GM21526 (cell line): ENCODE measurements around the gene RALGPS1.

ENCODE experiments used
- ATAC-seq: cut with Tn5 transposase; IDR thresholded peaks from one replicate; pipeline ENCODE4 v1.9.1; 2021; ENCODE audit warnings: moderate library complexity; ENCODE audit not compliant: unreplicated experiment, low FRiP score

The RALGPS1 gene, protein sequence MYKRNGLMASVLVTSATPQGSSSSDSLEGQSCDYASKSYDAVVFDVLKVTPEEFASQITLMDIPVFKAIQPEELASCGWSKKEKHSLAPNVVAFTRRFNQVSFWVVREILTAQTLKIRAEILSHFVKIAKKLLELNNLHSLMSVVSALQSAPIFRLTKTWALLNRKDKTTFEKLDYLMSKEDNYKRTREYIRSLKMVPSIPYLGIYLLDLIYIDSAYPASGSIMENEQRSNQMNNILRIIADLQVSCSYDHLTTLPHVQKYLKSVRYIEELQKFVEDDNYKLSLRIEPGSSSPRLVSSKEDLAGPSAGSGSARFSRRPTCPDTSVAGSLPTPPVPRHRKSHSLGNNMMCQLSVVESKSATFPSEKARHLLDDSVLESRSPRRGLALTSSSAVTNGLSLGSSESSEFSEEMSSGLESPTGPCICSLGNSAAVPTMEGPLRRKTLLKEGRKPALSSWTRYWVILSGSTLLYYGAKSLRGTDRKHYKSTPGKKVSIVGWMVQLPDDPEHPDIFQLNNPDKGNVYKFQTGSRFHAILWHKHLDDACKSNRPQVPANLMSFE

GRCh38 chr9:126914458-126915280, at the start of gene RALGPS1:
RALGPS1 (plus strand) TSS chr9:126914782; CDS start chr9:126962290, 47,508 bp downstream.
- ATAC-seq: peak; percentile 92

- ATAC-seq: no peak
These were observed 45.2 kb upstream of the RALGPS1 start for GRCh38 chr9:126869368-126869767.

- ATAC-seq: no peak
These were observed 42.1 kb upstream of the RALGPS1 start for GRCh38 chr9:126872516-126872915.

- no peak for ATAC-seq
These were observed 39.9 kb upstream of the RALGPS1 start for GRCh38 chr9:126874546-126875314.

- no peak for ATAC-seq
These were observed 38.6 kb upstream of the RALGPS1 start for GRCh38 chr9:126875756-126876510.

DNA sequence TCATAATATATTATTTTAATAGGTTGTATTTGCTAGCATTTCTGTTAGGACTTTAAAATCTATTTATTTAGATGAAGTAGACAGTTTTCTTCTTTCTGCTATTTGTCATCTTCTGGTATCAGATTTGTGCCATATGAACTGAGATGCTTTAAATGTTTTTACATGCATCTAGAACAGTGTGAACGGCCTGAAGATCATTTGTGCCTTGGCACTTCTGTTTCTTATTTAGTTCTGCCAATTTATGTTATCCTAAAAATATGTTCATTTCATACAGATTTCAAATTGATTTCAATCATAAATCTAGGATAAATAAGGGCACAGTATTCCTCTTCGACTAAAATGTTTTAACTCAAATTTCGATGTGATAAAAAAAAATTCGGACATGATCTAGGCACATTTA, 38.1 kb upstream of the RALGPS1 start:
- ATAC-seq: no peak

GRCh38 chr9:126877418-126877817, 37.2 kb upstream of the RALGPS1 start:
- ATAC-seq: no peak

DNA sequence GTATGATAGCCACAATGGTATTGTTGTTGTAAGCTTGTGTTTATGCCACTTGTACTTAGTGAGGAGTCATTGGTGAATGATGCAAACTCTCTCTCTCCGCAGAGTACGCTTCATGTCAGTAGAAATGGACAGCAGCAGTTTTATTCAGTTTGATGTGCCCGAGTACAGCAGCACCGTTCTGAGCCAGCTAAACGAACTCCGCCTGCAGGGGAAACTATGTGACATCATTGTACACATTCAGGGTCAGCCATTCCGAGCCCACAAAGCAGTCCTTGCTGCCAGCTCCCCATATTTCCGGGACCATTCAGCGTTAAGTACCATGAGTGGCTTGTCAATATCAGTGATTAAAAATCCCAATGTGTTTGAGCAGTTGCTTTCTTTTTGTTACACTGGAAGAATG, 35.3 kb upstream of the RALGPS1 start:
- no peak for ATAC-seq

GRCh38 chr9:126880226-126880946, 34.2 kb upstream of the RALGPS1 start:
- ATAC-seq: no peak

- no peak for ATAC-seq
These were observed 33.6 kb upstream of the RALGPS1 start for GRCh38 chr9:126880947-126881332.

GRCh38 chr9:126882746-126883145, 31.8 kb upstream of the RALGPS1 start:
- ATAC-seq: no peak

DNA sequence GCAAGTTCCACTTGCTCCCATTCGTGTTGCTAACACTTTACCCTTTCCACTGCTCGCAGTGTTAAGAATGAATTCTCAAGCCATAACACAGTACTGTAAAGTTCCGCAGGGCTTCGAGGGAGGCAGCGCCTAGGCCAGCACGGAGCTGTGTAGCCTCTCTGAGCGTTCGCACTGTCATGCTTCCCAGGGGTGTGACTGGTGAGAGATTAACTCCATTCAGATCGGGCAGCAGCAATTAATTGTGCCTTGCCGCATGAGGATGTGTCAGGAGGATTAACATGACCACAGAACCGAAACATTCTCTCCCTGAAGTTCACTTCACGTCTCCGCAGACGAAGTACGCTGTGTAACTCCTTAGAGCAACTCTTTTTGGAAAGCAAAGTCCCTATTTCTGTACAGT, 30.9 kb upstream of the RALGPS1 start:
- ATAC-seq: no peak

GRCh38 chr9:126885131-126885641, 29.4 kb upstream of the RALGPS1 start:
- ATAC-seq: no peak

- no peak for ATAC-seq
These were observed 28.4 kb upstream of the RALGPS1 start for GRCh38 chr9:126886034-126886822.

DNA sequence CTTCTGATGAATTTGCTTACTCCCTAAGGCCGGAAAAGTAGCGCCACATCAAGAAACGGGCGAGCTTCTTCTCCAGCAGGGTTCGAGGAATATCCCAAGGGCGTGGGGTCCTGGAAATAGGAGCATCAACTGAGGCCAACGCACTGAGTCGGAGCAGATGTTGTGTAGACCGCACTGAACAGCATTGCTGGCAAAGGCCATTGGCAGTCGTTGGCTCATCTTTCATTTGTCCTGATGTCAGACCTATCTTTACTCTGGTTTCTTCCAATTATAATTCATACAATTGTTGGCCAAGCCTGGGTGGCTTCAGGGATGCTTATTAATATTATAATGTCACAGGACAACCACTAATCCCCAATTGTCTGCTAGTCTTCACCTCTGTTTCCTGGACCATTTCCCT, 27.7 kb upstream of the RALGPS1 start:
- no peak for ATAC-seq

DNA sequence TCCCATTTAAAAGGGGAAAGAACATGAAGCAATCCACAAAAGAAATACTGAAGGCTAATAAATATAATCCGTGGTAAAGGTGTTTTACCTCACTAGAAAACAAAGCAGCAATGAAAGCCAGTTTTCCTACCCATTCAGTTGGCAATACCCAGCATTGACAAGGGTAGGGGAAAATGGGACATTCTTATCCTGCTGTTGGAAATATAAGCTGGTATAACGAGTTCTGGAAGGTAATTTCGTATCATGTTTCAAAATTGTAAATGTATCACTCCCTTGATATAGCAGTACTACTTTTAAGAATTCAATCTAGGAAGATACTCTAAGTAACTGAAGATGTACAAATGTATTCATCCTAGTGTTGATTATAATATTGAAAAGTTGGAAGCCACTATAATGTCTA, 22.9 kb upstream of the RALGPS1 start:
- ATAC-seq: no peak

- ATAC-seq: no peak
These were observed 21.5 kb upstream of the RALGPS1 start for GRCh38 chr9:126893079-126893478.

DNA sequence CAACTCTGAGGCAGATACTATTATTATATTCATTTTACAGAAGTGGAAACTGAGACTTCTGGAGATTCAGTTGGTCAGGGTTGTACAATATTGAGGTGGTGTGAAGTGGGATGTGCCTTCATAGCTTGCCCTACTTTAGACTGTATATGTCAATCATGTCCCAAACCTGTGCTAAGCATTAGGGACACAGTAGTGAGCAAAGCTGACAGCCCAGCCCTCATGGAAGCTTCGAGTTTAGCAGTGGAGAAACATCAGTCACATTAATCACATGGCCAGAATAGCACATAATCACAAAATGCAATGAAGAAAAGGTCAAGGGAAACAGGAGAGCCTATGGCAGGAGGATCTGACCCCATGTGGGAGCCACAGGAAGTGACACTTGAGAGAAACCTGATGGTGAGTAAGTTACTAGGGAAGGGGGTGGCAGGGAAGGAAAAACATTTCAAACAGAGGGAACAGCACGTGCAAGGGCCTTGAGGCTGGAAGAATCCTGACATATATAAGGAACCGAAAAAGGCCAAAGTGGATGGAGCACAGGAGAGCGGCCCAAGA, 20.5 kb upstream of the RALGPS1 start:
- no peak for ATAC-seq
